SK-N-SH treated with all-trans-retinoic acid at 6 μM for 48 hours (cell line): ENCODE data around the gene DLG2.

ENCODE experiments used
- ATAC-seq: fragments of 200-7000 bp; cut with Tn5 transposase; 3 replicates; pipeline ENCODE4 v1.9.1; 2020; ENCODE audit warnings: mild to moderate bottlenecking, moderate library complexity
- ARNTL ChIP-seq: fragments of 450-650 bp; formaldehyde crosslinking; IDR thresholded peaks from 2 replicates; pipeline ENCODE4 v1.5.0; 2020; ENCODE audit warnings: low read depth, mild to moderate bottlenecking, moderate library complexity, borderline replicate concordance
- CREB5 ChIP-seq: fragments of 250-450 bp; sonication (Bioruptor Pico); IDR thresholded peaks from 2 replicates; pipeline ENCODE4 v1.5.1; 2020; ENCODE audit warnings: low read depth, mild to moderate bottlenecking, moderate library complexity
- CSDC2 ChIP-seq: fragments of 250-450 bp; sonication (Bioruptor Pico); IDR thresholded peaks from 2 replicates; pipeline ENCODE4 v1.5.0; 2020; ENCODE audit warnings: mild to moderate bottlenecking, moderate library complexity
- CSRNP3 ChIP-seq: fragments of 250-450 bp; sonication (Bioruptor Pico); IDR thresholded peaks from 2 replicates; pipeline ENCODE4 v1.5.1; 2021; ENCODE audit warnings: mild to moderate bottlenecking, moderate library complexity
- ESRRG ChIP-seq: fragments of 250-450 bp; sonication (Bioruptor Pico); IDR thresholded peaks from 2 replicates; pipeline ENCODE4 v1.6.1; 2021; ENCODE audit warnings: mild to moderate bottlenecking
- GLIS3 ChIP-seq: fragments of 250-450 bp; sonication (Bioruptor Pico); IDR thresholded peaks from 2 replicates; pipeline ENCODE4 v1.5.0; 2020; ENCODE audit warnings: mild to moderate bottlenecking, moderate library complexity
- ISL1 ChIP-seq: fragments of 250-450 bp; sonication (Bioruptor Pico); IDR thresholded peaks from 2 replicates; pipeline ENCODE4 v2.1.2; 2022; ENCODE audit warnings: mild to moderate bottlenecking, moderate library complexity
- OSR1 ChIP-seq: fragments of 250-450 bp; sonication (Bioruptor Pico); IDR thresholded peaks from 2 replicates; pipeline ENCODE4 v1.8.0; 2022; ENCODE audit warnings: moderate library complexity, mild to moderate bottlenecking, inconsistent platforms
- PATZ1 ChIP-seq: fragments of 250-450 bp; sonication (Bioruptor Pico); IDR thresholded peaks from 2 replicates; pipeline ENCODE4 v1.8.0; 2020; ENCODE audit warnings: mild to moderate bottlenecking, moderate library complexity, borderline replicate concordance
- POU6F1 ChIP-seq: fragments of 250-450 bp; sonication (Bioruptor Pico); IDR thresholded peaks from 2 replicates; pipeline ENCODE4 v1.8.0; 2021; ENCODE audit warnings: low read depth, mild to moderate bottlenecking, moderate library complexity, borderline replicate concordance
- PPARA ChIP-seq: fragments of 250-450 bp; sonication (Bioruptor Pico); IDR thresholded peaks from 2 replicates; pipeline ENCODE4 v1.5.0; 2020; ENCODE audit warnings: mild to moderate bottlenecking, borderline replicate concordance
- RARB ChIP-seq: fragments of 250-450 bp; sonication (Bioruptor Pico); IDR thresholded peaks from 2 replicates; pipeline ENCODE4 v1.8.0; 2021; ENCODE audit warnings: mild to moderate bottlenecking, moderate library complexity
- SNAI2 ChIP-seq: fragments of 250-450 bp; sonication (Bioruptor Pico); IDR thresholded peaks from 2 replicates; pipeline ENCODE4 v1.5.0; 2020; ENCODE audit warnings: mild to moderate bottlenecking, moderate library complexity
- TCF4 ChIP-seq: fragments of 250-450 bp; sonication (Bioruptor Pico); IDR thresholded peaks from 2 replicates; pipeline ENCODE4 v1.8.0; 2021; ENCODE audit warnings: mild to moderate bottlenecking, moderate library complexity, borderline replicate concordance
- TOX ChIP-seq: fragments of 250-450 bp; sonication (Bioruptor Pico); IDR thresholded peaks from 2 replicates; pipeline ENCODE4 v1.8.0; 2021; ENCODE audit warnings: mild to moderate bottlenecking, moderate library complexity, borderline replicate concordance
- TSHZ2 ChIP-seq: fragments of 250-450 bp; sonication (Bioruptor Pico); IDR thresholded peaks from 2 replicates; pipeline ENCODE4 v1.5.0; 2020; ENCODE audit warnings: mild to moderate bottlenecking, moderate library complexity
- ZC3H10 ChIP-seq: fragments of 250-450 bp; sonication (Bioruptor Pico); IDR thresholded peaks from 2 replicates; pipeline ENCODE4 v1.5.1; 2021; ENCODE audit warnings: mild to moderate bottlenecking, moderate library complexity
- ZFP30 ChIP-seq: fragments of 450-650 bp; formaldehyde crosslinking; IDR thresholded peaks from 2 replicates; pipeline ENCODE4 v1.5.0; 2022; ENCODE audit warnings: mild to moderate bottlenecking, moderate library complexity
- ZNF565 ChIP-seq: fragments of 450-650 bp; formaldehyde crosslinking; conservative IDR thresholded peaks from 2 replicates; pipeline ENCODE4 v1.5.0; 2020; ENCODE audit warnings: low read depth, mild to moderate bottlenecking, moderate library complexity
- ZNF70 ChIP-seq: fragments of 450-650 bp; formaldehyde crosslinking; IDR thresholded peaks from 2 replicates; pipeline ENCODE4 v1.5.0; 2020; ENCODE audit warnings: mild to moderate bottlenecking, moderate library complexity
- ZNF8 ChIP-seq: fragments of 450-650 bp; formaldehyde crosslinking; IDR thresholded peaks from 2 replicates; pipeline ENCODE4 v1.5.0; 2020; ENCODE audit warnings: mild to moderate bottlenecking, moderate library complexity

Gene DLG2

GRCh38 chr11:85127349-85127748, 499.8 kb downstream of the DLG2 start:
- no peak for ATAC-seq
- TF ChIP-seq PATZ1 (CRISPR knock-in tag) (no peak), CSDC2 (CRISPR knock-in tag) (no peak), OSR1 (CRISPR knock-in tag) (no peak), ARNTL (CRISPR knock-in tag) (no peak), CSRNP3 (CRISPR knock-in tag) (no peak), TCF4 (CRISPR knock-in tag) (no peak), CREB5 (no peak), RARB (no peak), SNAI2 (CRISPR knock-in tag) (no peak)

- ATAC-seq: no peak
- TF ChIP-seq ZC3H10 (CRISPR knock-in tag) (no peak), TCF4 (CRISPR knock-in tag) (no peak), GLIS3 (no peak), ESRRG (CRISPR knock-in tag) (no peak), PPARA (CRISPR knock-in tag) (no peak), ZNF565 (CRISPR knock-in tag) (no peak), CREB5 (no peak), SNAI2 (CRISPR knock-in tag) (no peak), ISL1 (CRISPR knock-in tag) (no peak), ZNF70 (CRISPR knock-in tag) (no peak), RARB (no peak), POU6F1 (CRISPR knock-in tag) (no peak), TOX (CRISPR knock-in tag) (no peak), TSHZ2 (no peak), ZFP30 (CRISPR knock-in tag) (no peak), CSDC2 (CRISPR knock-in tag) (no peak), CSRNP3 (CRISPR knock-in tag) (no peak), ZNF8 (CRISPR knock-in tag) (no peak)
These were observed 503.4 kb downstream of the DLG2 start for GRCh38 chr11:85123752-85124231.
